ENCODE results near the gene FNDC3A.

FNDC3A gene

GRCh38 chr13:49214917-49215376 lies 239.2 kb downstream of the FNDC3A start:
- Histone ChIP-seq H3K4me3 (peak overlapping the region in 2 of 10 experiments; percentile 14 to 16; a peak in 3 of 20 replicates), H4K20me1 (no peaks in the 10 kb centered on the region), H3K9me3 (replicated peaks in 1 of 11) (peaks cover 26 to 72% (median 50%) of the 10 kb centered on the region in 11 experiments), H3K36me3 (peaks cover 9 to 31% (median 24%) of the 10 kb centered on the region in 11 experiments; a peak in 20 of 22 replicates), H3K4me1 (peaks cover 31 to 50% (median 37%) of the 10 kb centered on the region in 10 experiments), H3K27ac (peak overlapping the region in 10 of 11 experiments; percentile 42 to 97 (median 85); a peak in 20 of 22 replicates), H3K9ac (peak overlapping the region in 9 of 11 experiments; percentile 11 to 81 (median 67); a peak in 16 of 22 replicates), H3K27me3 (peaks cover 19 to 29% (median 26%) of the 10 kb centered on the region in 11 experiments), H3K4me2 (peak overlapping the region; percentile 55 to 78 (median 76))
- TF ChIP-seq Cebpa-rat (IDR thresholded peaks at IDR 0.05) = peak in 8 of 11 experiments; percentile 16 to 92 (median 72); a peak in 12 of 22 replicates

GRCh38 chr13:49216334-49216733 lies 240.6 kb downstream of the FNDC3A start:
- no peak for TF ChIP-seq Cebpa-rat (IDR thresholded peaks at IDR 0.05)
- peak overlapping the region in 1 of 11 experiments; percentile 21; a peak in 1 of 22 replicates for H3K9ac ChIP-seq

DNA sequence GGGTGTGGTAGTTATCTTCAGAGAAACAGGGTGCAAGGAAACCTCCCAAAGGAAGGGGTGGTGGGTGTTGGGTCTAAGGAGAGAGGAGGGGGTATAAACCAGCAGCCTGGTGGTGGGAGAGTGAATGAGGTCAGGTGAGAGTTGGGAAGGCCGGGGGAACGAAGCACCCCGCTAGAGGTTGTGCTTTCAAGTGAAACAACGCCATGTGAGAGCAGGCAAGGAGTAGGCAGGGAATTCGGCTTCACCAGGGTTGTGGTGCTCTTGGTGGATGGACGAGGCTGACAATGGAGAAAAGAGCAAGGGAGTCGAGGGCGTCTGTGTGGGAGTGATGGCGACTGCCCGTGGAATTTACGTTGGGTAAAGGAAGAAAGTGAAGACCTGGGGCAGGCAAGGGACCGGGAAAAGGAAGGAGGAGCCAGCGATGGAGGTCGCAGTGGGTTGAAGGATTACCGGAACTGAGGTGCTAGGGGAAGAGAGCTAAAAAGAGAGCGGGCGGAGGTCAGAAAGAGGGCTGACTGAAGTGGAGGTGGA lies 242.3 kb downstream of the FNDC3A start:
- H3K4me2 ChIP-seq = peak overlapping the region in 4 of 11 experiments; percentile 30 to 53 (median 47); a peak in 7 of 22 replicates
- peaks cover 48 to 79% (median 65%) of the 10 kb centered on the region in 11 experiments for H3K9me3 ChIP-seq (replicated peaks in 1 of 11)
- peak overlapping the region in 2 of 11 experiments; percentile 97; a peak in 2 of 22 replicates for H3K27ac ChIP-seq
- H3K4me1 ChIP-seq = peaks cover 30 to 49% (median 40%) of the 10 kb centered on the region in 10 experiments
- TF ChIP-seq Cebpa-rat (IDR thresholded peaks at IDR 0.05) = no peak
- peaks cover 49 to 60% (median 57%) of the 10 kb centered on the region in 11 experiments for H3K27me3 ChIP-seq
- no peaks in the 10 kb centered on the region; a peak in 1 of 22 replicates for H4K20me1 ChIP-seq
- no peak overlapping the region for H3K4me3 ChIP-seq
- no peak overlapping the region for H3K9ac ChIP-seq
- H3K36me3 ChIP-seq = peaks cover 0 to 13% (median 0%) of the 10 kb centered on the region in 11 experiments; a peak in 4 of 22 replicates

More at GRCh38 chr13:49216334-49216733, 240.6 kb downstream of the FNDC3A start:
- Histone ChIP-seq H3K36me3 (peaks cover 7 to 24% (median 12%) of the 10 kb centered on the region in 11 experiments; a peak in 20 of 22 replicates), H3K9me3 (replicated peaks in 1 of 11) (peaks cover 40 to 81% (median 64%) of the 10 kb centered on the region in 11 experiments), H3K4me3 (no peak overlapping the region), H3K27ac (peak overlapping the region in 8 of 11 experiments; percentile 9 to 97 (median 88); a peak in 14 of 22 replicates), H3K4me1 (peaks cover 31 to 50% (median 41%) of the 10 kb centered on the region in 10 experiments), H3K27me3 (peaks cover 33 to 43% (median 40%) of the 10 kb centered on the region in 11 experiments), H4K20me1 (no peaks in the 10 kb centered on the region; a peak in 1 of 22 replicates), H3K4me2 (peak overlapping the region in 10 of 11 experiments; percentile 1 to 78 (median 32); a peak in 16 of 22 replicates)

- H3K4me2 ChIP-seq = no peak overlapping the region
- TF ChIP-seq Cebpa-rat (IDR thresholded peaks at IDR 0.05) = no peak
- H3K27ac ChIP-seq = peak overlapping the region in 1 of 11 experiments; percentile 97; a peak in 1 of 22 replicates
- H3K27me3 ChIP-seq = peaks cover 49 to 66% (median 60%) of the 10 kb centered on the region in 11 experiments
- H4K20me1 ChIP-seq = no peaks in the 10 kb centered on the region; a peak in 1 of 22 replicates
- H3K4me1 ChIP-seq = peaks cover 24 to 43% (median 35%) of the 10 kb centered on the region in 10 experiments
- no peak overlapping the region for H3K4me3 ChIP-seq
- H3K36me3 ChIP-seq = peaks cover 0 to 13% (median 0%) of the 10 kb centered on the region in 11 experiments; a peak in 4 of 22 replicates
- no peak overlapping the region for H3K9ac ChIP-seq
- peaks cover 48 to 79% (median 65%) of the 10 kb centered on the region in 11 experiments for H3K9me3 ChIP-seq (replicated peaks in 1 of 11)
Observed at GRCh38 chr13:49218493-49219051, 242.9 kb downstream of the FNDC3A start.

- H3K9ac ChIP-seq = no peak overlapping the region
- peak overlapping the region; percentile 29 to 65 (median 52); a peak in 19 of 20 replicates for H3K4me3 ChIP-seq
- H3K4me1 ChIP-seq = peaks cover 14 to 33% (median 24%) of the 10 kb centered on the region in 10 experiments
- H3K9me3 ChIP-seq (replicated peaks in 1 of 11) = peaks cover 48 to 77% (median 65%) of the 10 kb centered on the region in 11 experiments
- no peak overlapping the region for H3K27ac ChIP-seq
- TF ChIP-seq Cebpa-rat (IDR thresholded peaks at IDR 0.05) = no peak
- H3K27me3 ChIP-seq = peaks cover 49 to 67% (median 60%) of the 10 kb centered on the region in 11 experiments
- no peaks in the 10 kb centered on the region; a peak in 1 of 22 replicates for H4K20me1 ChIP-seq
- H3K36me3 ChIP-seq = peaks cover 0 to 13% (median 0%) of the 10 kb centered on the region in 11 experiments; a peak in 4 of 22 replicates
- H3K4me2 ChIP-seq = peak overlapping the region; percentile 45 to 73 (median 58); a peak in 19 of 22 replicates
Observed at GRCh38 chr13:49219647-49220035, 243.9 kb downstream of the FNDC3A start.

- Histone ChIP-seq H3K4me2 (peak within 1 kb of the TSS; percentile 45 to 73 (median 58); a peak in 21 of 22 replicates), H3K4me3 (peak within 1 kb of the TSS; percentile 29 to 65 (median 52); a peak in 19 of 20 replicates), H3K9ac (no peak within 1 kb of the TSS), H3K36me3 (peaks cover 0 to 13% (median 0%) of the 10 kb centered on the region in 11 experiments; a peak in 4 of 22 replicates), H3K27me3 (peaks cover 49 to 67% (median 60%) of the 10 kb centered on the region in 11 experiments), H4K20me1 (no peaks in the 10 kb centered on the region; a peak in 1 of 22 replicates), H3K4me1 (peaks cover 8 to 27% (median 18%) of the 10 kb centered on the region in 10 experiments), H3K27ac (no peak within 1 kb of the TSS), H3K9me3 (replicated peaks in 1 of 11) (peaks cover 48 to 71% (median 63%) of the 10 kb centered on the region in 11 experiments)
- no peak for TF ChIP-seq Cebpa-rat (IDR thresholded peaks at IDR 0.05)
Observed at GRCh38 chr13:49220036-49220855, 244.5 kb downstream of the FNDC3A start, which contains the start of gene MLNR. Gene MLNR, plus strand, starts transcription at chr13:49220338. Its CDS starts 0 bp downstream, at chr13:49220338.

DNA sequence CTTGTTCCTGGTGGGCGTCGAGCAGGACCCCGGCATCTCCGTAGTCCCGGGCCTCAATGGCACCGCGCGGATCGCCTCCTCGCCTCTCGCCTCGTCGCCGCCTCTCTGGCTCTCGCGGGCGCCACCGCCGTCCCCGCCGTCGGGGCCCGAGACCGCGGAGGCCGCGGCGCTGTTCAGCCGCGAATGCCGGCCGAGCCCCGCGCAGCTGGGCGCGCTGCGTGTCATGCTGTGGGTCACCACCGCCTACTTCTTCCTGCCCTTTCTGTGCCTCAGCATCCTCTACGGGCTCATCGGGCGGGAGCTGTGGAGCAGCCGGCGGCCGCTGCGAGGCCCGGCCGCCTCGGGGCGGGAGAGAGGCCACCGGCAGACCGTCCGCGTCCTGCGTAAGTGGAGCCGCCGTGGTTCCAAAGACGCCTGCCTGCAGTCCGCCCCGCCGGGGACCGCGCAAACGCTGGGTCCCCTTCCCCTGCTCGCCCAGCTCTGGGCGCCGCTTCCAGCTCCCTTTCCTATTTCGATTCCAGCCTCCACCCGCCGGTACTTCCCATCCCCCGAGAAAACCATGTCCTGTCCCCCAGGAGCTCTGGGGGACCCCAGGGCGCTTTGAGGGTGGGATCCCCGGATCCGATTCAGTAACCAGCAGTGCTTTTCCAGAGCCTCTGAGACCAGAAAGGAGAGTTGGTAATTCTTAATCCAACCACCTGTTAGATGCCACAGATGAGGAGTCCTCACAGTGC lies 245.3 kb downstream of the FNDC3A start:
- H3K4me1 ChIP-seq = peaks cover 3 to 21% (median 12%) of the 10 kb centered on the region in 10 experiments; a peak in 17 of 20 replicates
- no peak for TF ChIP-seq Cebpa-rat (IDR thresholded peaks at IDR 0.05)
- no peak overlapping the region for H3K27ac ChIP-seq
- peaks cover 45 to 63% (median 55%) of the 10 kb centered on the region in 11 experiments for H3K9me3 ChIP-seq (replicated peaks in 1 of 11)
- no peaks in the 10 kb centered on the region; a peak in 1 of 22 replicates for H4K20me1 ChIP-seq
- peak overlapping the region in 9 of 10 experiments; percentile 29 to 65 (median 52); a peak in 8 of 20 replicates for H3K4me3 ChIP-seq
- H3K27me3 ChIP-seq = peaks cover 49 to 67% (median 60%) of the 10 kb centered on the region in 11 experiments
- H3K4me2 ChIP-seq = 0 out of 22 replicates have a peak overlapping the region, but pooled peaks of 1 of the 11 experiments have one; percentile 65
- H3K9ac ChIP-seq = no peak overlapping the region
- peaks cover 0 to 13% (median 0%) of the 10 kb centered on the region in 11 experiments; a peak in 4 of 22 replicates for H3K36me3 ChIP-seq
